Activated CD8-positive, alpha-beta memory T cell treated with anti-CD3 and anti-CD28 coated beads for 24 hours (primary cell): Measurements from ENCODE around the gene SYCE1L.
"Not testable (repeated sequence)": the region's sequence is repeated elsewhere in the genome, so short reads cannot be mapped to it uniquely, and the experiment has no call there.

Experiments used
- DNase-seq: peaks from one replicate; pipeline ENCODE4 v3.0.0-alpha.2; 2020

The SYCE1L gene, protein sequence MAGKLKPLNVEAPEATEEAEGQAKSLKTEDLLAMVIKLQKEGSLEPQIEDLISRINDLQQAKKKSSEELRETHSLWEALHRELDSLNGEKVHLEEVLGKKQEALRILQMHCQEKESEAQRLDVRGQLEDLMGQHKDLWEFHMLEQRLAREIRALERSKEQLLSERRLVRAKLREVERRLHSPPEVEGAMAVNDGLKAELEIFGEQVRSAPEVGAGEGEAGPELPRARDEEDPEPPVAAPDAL

DNA sequence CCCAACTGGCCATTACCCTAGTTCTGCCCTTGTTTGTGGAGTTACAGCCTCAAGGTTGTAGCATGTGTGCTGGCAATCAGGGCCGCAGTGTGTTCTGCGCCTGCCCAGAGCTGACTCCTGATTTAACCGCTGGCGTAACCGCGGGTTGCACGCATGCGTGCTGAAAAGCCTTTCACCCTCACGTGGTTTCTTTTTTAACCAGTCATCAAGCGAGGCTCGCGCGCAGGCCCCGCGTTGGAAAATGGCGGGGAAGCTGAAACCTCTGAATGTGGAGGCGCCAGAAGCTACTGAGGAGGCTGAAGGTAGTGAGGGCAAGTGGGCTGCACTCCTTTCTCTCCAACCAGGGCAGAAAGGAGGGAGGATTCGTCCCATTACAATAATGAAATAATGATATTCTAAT, at the start of gene SYCE1L:
Gene SYCE1L, plus strand, starts transcription at position 198 of the 400 bp plus-strand sequence. Its CDS starts 44 bp downstream, at position 242.
- DNase-seq, result no peak

DNA sequence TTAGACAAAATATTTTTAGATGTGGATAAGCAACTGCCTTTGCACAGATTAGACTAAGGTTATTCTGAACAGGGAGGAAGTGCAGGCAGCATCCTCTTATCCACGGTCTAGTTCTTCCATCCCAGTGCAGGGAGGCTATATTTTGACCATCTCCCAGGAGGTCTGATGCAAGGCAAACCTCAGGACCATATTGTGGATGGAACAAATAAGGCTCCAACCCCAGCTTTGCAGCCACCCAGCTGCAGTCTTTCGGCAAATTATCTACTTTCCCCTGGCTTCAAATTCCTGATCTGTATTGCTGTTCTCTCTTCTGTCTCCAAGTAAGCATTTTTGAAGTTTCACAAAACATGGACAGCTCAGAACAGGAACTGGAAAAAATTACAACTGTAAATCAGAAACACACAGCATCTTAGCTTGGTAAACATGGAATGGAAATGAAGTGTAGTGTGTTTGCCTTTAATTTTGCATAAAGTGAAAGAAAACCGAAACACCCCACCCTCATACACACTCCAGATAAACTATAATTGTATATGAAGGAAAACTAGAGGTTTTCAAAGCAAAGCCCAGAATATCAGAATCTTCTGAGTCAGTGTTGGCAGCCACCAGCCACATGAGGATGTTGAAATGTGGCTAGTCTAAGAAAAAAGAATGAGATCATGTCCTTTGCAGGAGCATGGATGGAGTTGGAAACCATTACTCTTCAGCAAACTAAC, 41.7 kb upstream of the SYCE1L start:
- no peak for DNase-seq

- DNase-seq, result no peak
Measured at GRCh38 chr16:77158293-77158692, 40.9 kb upstream of the SYCE1L start.

GRCh38 chr16:77165006-77165405, 34.2 kb upstream of the SYCE1L start:
- DNase-seq, result no peak

DNA sequence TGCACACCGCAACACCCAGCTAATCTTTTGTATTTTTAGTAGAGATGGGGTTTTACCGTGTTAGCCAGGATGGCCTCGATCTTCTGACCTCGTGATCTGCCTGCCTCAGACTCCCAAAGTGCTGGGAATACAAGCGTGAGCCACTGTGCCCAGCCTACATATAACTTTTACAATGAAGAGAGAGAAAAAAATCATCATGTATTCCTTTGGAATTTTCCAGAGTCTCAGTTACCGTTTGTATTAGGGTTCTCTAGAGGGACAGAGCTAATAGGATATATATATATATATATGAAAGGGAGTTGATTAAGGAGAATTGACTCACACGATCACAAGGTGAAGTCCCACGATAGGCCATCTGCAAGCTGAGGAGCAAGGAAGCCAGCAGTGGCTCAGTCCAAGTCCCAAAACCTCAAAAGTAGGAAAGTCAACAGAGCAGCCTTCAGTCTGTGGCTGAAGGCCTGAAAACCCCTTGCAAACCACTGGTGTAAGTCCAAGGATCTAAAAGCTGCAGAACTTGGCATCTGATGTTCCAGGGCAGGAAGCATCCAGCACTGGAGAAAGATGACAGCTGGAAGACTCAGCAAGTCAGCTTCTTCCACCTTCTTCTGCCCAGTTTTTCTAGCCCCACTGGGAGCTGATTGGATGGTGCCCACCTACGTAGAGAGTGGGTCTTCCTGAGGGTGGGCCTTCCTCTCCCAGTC, 33.5 kb upstream of the SYCE1L start:
- DNase-seq, result not testable (repeated sequence)

GRCh38 chr16:77166726-77167125, 32.5 kb upstream of the SYCE1L start:
- DNase-seq, result no peak

DNA sequence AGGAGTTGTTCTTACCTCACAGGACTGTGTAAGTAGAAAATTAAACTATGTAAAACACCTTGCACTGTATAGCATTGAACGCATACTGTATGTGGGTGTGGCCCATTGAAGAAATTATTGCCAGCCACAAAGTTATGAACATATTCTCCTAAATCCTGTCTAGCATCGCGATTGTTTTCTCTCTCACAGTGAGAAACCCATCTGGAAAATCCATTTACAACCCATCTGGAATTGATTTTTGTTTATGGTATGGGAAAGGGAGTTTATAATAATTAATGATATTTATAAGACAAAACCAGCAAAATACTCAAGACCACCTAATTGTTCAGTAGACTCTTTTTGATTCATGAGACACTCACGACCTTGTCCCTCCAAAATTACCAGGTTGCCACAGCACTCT, 30.3 kb upstream of the SYCE1L start:
- no peak for DNase-seq

DNA sequence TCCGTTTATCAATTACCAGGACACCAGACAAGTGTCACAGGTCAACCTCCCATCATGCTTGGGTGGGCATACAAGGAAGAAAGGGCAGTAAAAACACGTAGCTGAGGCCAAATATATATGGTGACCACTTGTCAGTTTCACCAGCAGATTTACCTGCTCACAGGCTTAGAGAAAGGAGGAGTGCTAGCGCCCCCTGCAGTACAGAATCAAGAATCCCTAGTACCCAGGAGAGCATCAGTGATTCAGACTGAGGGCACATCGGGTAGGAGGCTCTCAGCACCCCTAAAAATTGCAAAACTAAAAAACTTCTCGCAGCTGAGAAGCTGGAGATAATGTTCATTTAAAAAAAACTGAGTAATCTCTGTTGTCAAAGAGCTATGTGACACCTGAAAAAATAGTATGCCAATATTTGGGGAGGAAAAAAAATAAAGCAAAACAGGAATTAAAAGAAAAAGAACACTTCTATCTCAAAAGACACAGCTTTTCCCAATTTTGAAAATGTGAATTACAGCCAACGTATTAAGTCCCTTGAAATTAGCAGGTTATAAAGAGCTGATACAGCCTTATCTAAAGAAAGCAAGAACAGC, 29.5 kb upstream of the SYCE1L start:
- no peak for DNase-seq

GRCh38 chr16:77170805-77171204, 28.4 kb upstream of the SYCE1L start:
- DNase-seq, result no peak

DNA sequence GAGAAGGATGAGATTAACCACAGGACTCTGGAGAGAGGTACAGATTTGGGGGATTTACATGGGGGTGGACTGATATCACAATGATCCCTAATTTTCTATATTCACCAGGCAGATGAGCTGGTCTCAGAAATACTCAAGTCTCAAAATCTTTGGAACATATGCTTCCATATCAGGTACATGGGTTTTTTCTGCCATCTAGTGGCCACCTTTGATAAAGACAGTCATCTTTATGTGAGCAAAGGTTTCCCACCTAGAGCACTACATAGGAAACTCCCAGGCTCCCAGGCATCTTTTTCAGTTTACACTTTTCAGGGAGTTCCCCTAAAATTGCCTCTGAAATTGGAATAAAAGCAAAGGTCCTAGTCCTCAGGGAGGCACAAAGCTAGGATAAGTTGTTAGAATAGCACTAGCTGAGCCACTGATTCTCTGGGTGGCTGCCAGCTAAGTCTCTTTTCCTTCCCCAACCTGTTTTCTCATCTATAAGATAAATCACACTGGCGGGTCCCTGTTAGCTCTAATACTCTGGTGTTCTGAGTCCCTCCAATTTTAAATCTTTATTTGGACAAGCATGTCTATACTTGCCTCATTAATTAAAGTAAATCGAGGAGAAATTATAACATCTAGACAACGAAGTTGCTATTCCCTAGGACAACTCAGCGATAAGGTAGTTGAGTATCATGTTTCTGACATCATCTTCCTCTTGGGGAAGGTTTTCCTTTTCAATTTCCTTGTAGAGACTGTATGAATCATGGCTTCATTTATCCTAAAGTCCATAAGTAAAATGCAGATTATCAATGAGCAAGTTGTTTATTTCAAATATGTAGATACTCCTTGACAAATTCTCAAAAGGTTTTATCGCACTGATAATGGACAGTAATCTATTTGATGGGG, 27.2 kb upstream of the SYCE1L start:
- no peak for DNase-seq

DNA sequence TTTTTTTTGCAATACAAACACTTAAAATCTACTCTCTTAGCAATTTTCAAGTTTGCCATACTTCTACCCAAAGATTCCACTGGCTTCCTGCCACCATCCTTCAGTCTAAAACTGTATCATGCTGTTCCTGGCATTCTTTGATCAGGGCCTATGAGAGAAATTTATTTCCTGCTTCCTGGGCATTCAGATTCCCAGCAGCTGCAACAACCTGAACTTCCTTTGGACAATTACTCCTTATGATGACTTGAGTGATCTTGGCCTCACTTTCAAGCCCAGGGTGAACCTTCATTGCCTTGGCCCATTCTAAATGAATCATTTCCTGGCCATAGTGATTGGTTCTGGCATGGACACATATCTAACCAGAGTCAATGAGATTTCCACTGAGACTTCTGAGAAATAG, 26.3 kb upstream of the SYCE1L start:
- no peak for DNase-seq

- DNase-seq, result no peak
Measured at GRCh38 chr16:77183137-77183536, 16.1 kb upstream of the SYCE1L start.

DNA sequence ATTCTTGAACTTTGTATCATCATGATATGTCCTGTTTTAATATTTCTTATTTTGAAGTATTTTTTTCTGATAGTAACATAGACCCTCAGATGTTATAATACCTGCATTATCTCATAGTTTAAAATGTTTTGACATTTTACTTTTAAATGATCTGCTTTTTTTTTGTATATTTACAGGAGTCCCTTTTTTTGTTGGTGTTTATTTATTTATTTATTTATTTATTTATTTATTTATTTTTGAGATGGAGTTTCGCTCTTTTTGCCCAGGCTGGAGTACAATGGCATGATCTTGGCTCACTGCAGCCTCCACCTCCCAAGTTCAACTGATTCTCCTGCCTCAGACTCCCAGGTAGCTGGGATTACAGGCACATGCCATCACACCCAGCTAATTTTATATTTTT, 12.9 kb upstream of the SYCE1L start:
- not testable (repeated sequence) for DNase-seq

DNA sequence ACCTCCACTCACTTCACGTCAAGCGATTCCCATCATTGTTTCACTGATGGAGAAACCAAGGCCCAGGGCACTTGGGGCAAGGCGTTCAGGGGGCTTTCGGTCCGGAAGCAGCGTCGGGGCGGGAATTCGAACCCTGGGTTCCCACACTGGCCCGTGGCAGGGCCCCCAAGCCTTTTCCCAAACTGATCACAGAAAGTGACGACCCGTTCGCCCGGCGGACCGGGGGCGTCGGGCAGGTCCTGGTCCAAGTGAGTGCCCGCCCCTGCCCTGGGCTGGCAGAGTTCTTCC, 9.1 kb upstream of the SYCE1L start:
- no peak for DNase-seq

DNA sequence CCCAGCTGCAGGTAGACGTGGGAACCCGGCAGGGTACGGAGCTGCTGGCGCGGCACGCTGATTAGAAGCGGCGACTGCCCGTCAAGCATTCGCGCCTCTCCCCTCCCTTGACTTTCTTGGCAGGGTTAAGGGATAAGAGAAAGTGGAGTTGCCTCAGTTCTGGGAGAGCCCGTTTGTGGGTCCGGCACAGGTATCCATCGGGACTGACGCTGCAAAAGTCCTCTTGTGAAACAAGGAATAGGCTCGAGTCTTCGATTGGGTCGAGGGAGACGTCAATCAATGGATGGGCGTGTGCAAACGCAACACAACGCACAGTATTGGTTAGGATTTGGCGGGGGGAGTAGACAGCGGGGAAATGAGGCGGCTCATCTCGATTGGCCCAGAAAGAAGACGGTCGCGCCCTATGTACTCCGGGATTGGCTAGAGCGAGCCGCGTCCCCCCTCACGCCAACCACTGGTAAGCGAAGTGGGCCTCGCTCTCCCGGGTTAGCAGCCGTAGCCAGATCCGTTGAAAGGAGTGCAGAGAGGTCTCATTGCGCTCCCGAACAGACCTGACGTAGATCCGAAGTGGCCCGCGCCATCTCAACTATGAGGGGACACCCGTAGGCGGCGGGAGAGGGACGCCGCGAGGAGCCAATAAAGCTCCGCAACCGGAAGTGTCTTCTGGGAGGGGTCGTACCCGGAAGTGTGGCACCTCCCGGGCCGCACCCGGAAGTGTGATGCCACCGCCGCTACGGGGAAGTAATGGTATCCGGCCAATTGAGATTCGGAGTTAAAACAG, 8.5 kb upstream of the SYCE1L start, which contains the start of gene MON1B:
Gene MON1B, plus strand, starts transcription at position 713 of the 781 bp plus-strand sequence. CDS start 296 bp downstream, outside the sequence.
- peak; percentile 96 for DNase-seq

DNA sequence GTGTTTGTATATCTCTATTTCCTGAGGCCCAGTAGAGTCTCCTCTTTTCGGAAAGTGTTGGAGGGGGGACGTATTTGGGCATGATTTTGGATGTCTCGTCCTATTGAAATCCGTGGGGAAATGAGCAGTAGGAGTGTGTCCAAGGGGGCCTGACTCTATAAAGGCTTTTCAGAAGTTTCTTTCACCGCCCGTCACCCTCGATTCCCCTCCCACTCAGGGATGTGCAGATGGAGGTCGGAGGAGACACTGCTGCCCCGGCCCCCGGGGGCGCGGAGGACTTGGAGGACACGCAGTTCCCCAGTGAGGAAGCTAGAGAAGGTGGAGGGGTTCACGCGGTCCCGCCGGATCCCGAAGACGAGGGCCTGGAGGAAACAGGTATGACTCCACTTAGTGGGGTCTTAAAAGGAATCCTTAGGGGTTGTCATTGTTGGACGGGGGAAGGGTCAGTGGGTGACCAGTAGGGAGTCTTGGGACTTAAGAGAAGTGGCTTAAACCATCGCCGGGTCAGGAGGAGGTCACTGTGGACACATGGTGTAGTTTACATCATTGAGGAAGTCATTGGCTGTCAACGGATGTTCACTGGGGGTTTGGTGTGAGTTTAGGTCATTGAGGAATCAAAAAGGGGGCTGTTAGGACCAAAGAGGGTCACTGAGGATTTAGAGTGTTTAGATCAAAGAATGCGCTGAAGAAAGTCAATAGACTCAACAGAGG, 7.8 kb upstream of the SYCE1L start:
- no peak for DNase-seq

- DNase-seq, result no peak
Measured at GRCh38 chr16:77193377-77193776, 5.8 kb upstream of the SYCE1L start.

- no peak for DNase-seq
Measured at GRCh38 chr16:77194295-77195231, 4.6 kb upstream of the SYCE1L start.

- no peak for DNase-seq
Measured at GRCh38 chr16:77195411-77195810, 3.8 kb upstream of the SYCE1L start.

- no peak for DNase-seq
Measured at GRCh38 chr16:77197747-77198146, 1.5 kb upstream of the SYCE1L start.
